Activated gamma-delta T cell treated with anti-CD3 and anti-CD28 coated beads, Interleukin-2, amount 50 U/mL, for 16 hours (primary cell): Measurements from ENCODE around the gene SORT1.
"Not testable (repeated sequence)": the region's sequence is repeated elsewhere in the genome, so short reads cannot be mapped to it uniquely, and the experiment has no call there.

Experiments used
- DNase-seq: peaks from one replicate; pipeline ENCODE4 v3.0.0-alpha.2; 2020; ENCODE audit warnings: low read depth

Gene SORT1

GRCh38 chr1:109296782-109297181 lies 100.9 kb downstream of the SORT1 start:
- DNase-seq: no peak

- DNase-seq: no peak
These were observed 101.9 kb downstream of the SORT1 start for GRCh38 chr1:109295712-109296415.

GRCh38 chr1:109294481-109294880 lies 103.2 kb downstream of the SORT1 start:
- no peak for DNase-seq

GRCh38 chr1:109293026-109293425 lies 104.7 kb downstream of the SORT1 start:
- no peak for DNase-seq

- DNase-seq: no peak
These were observed 105.4 kb downstream of the SORT1 start for GRCh38 chr1:109292364-109292763.

GRCh38 chr1:109290998-109291397 lies 106.7 kb downstream of the SORT1 start:
- no peak for DNase-seq

- DNase-seq: no peak
These were observed 107.6 kb downstream of the SORT1 start for GRCh38 chr1:109290137-109290536.

GRCh38 chr1:109286762-109287161 lies 111.0 kb downstream of the SORT1 start:
- DNase-seq: not testable (repeated sequence)

- DNase-seq: no peak
These were observed 113.7 kb downstream of the SORT1 start for GRCh38 chr1:109283748-109284600.

GRCh38 chr1:109282952-109283747 lies 114.6 kb downstream of the SORT1 start, which contains the start of gene PSRC1:
Gene PSRC1, minus strand, starts transcription at chr1:109283145.
- peak; percentile 84 for DNase-seq

- DNase-seq: no peak
These were observed 115.2 kb downstream of the SORT1 start for GRCh38 chr1:109282497-109282951.

GRCh38 chr1:109281680-109282496 lies 115.8 kb downstream of the SORT1 start:
- DNase-seq: no peak

- DNase-seq: no peak
These were observed 116.9 kb downstream of the SORT1 start for GRCh38 chr1:109280862-109281261.

GRCh38 chr1:109279615-109280278 lies 118.0 kb downstream of the SORT1 start:
- DNase-seq: no peak

- peak; percentile 44 for DNase-seq
These were observed 120.1 kb downstream of the SORT1 start for GRCh38 chr1:109277434-109278204.

GRCh38 chr1:109275706-109276345 lies 121.9 kb downstream of the SORT1 start:
- no peak for DNase-seq

GRCh38 chr1:109274533-109275476 lies 122.9 kb downstream of the SORT1 start:
- DNase-seq: no peak

GRCh38 chr1:109273570-109274288 lies 124.0 kb downstream of the SORT1 start:
- no peak for DNase-seq
